ENCODE measurements around the gene PRKN. TPM values are rescaled to one million over a fixed set of nuclear protein-coding genes. Genes with fewer than 3 reads are reported as not detected.

PRKN gene
- total and polyA plus RNA-seq, 2 donors (not counting 3 experiments of a cell fraction or from before 2014, with no cell fraction given), result 0.06 TPM; not detected in 1

DNA sequence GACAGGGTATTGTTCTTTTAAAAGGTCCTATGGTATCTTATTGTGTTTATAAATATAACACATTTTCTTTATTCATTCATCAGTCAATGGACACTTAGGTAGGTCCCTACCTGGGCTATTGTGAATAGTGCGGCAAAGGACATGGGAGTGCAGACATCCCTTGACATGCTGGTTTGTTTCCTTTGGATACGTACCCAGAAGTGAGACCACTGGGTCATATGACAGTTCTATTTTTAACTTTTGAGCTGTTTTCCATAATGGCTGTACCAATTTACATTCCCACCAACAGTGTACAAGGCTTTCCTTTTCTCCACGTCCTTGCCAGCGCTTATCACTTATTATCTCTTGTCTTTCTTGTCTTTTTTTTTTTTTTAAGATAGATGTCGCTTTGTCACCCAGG is 627.5 kb downstream of the PRKN start:
- Histone ChIP-seq H2AFZ (ENCODE audit: low read depth, low read length) (no peak overlapping the region), H3K27me3 (ENCODE audit: control insufficient read depth in 2 of 2, insufficient read depth in 2 of 2, low read length in 2 of 2) (no peaks in the 10 kb centered on the region), H3K9ac (replicated peaks; ENCODE audit: extremely low read depth, insufficient read depth, low read length) (no peak overlapping the region), H3K79me2 (ENCODE audit: control insufficient read depth, insufficient read depth, low read length) (no peaks in the 10 kb centered on the region), H3K27ac (ENCODE audit: insufficient read depth, low read depth, low read length) (no peak overlapping the region), H3K9me1 (replicated peaks; ENCODE audit: control insufficient read depth, extremely low read depth, insufficient read depth, low read length) (no peaks in the 10 kb centered on the region), H3K36me3 (ENCODE audit: control insufficient read depth in 2 of 2, extremely low read depth in 1 of 2, insufficient read depth in 2 of 2, low read length in 2 of 2) (no peaks in the 10 kb centered on the region), H4K20me1 (replicated peaks; ENCODE audit: control insufficient read depth, extremely low read depth, insufficient read depth, low read length) (no peaks in the 10 kb centered on the region), H3K4me1 (ENCODE audit: control insufficient read depth, extremely low read depth, insufficient read depth, low read length) (no peaks in the 10 kb centered on the region), H3K4me2 (ENCODE audit: insufficient read depth, low read length) (no peak overlapping the region), H3K9me3 (replicated peaks; ENCODE audit: control insufficient read depth, insufficient read depth, low read length) (no peaks in the 10 kb centered on the region), H3K4me3 (replicated peaks in 1 of 3; ENCODE audit: insufficient read depth in 1 of 3, low read depth in 1 of 3, low read length in 3 of 3) (no peak overlapping the region)
- dilution Hi-C loops (cut with MboI; ENCODE audit: extremely low pct_ligation_motif_present, low sequenced_read_pairs) (no loop called here), intact Hi-C loops (cut with micrococcal nuclease) (no loop called here)
- ChIA-PET CTCF (no interaction called here), POLR2A (no interaction called here)
- no peak for FAIRE-seq
- TF ChIP-seq MYC (IDR thresholded peaks at IDR 0.05; ENCODE audit: low read depth, low read length), result no peak
- TF ChIP-seq POLR2AphosphoS5 (IDR thresholded peaks at IDR 0.05; ENCODE audit: insufficient read depth, low read depth, low read length), result no peak
- no peak for TF ChIP-seq FOS (IDR thresholded peaks at IDR 0.05; ENCODE audit: borderline replicate concordance, insufficient read depth, low read length)
- TF ChIP-seq CTCF (IDR thresholded peaks at IDR 0.05; ENCODE audit: extremely low read depth in 1 of 2, insufficient read depth in 1 of 2, low read depth in 1 of 2, low read length in 2 of 2), result no peak
- DNase-seq (ENCODE audit: low read depth, low spot score), result no peak
- no TSS peak for BruUV-seq (replicated peaks)

DNA sequence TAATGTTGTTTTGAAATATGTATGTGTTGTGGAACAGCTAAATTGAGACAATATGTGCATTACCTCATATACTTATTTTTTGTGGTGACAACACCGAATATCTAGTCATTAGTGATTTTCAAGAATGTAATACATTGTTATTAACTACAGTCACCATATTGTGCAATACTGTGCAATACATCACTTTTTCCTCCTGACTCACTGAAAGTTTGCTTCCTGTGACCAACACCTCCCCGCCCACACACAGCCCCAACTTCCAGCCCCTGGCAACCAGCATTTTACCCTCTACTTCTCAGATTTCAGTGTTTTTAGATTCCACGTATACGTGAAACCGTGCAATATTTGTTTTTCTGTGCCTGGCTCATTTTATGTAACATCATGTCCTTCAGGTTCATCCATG is 627.9 kb downstream of the PRKN start:
- no peaks in the 10 kb centered on the region for H3K9me3 ChIP-seq (replicated peaks; ENCODE audit: control insufficient read depth, insufficient read depth, low read length)
- H3K4me2 ChIP-seq (ENCODE audit: insufficient read depth, low read length), result no peak overlapping the region
- no peak for TF ChIP-seq GATA2 (IDR thresholded peaks at IDR 0.05; ENCODE audit: insufficient read depth, insufficient read length, low read depth, low read length)
- no peak for TF ChIP-seq MYC (IDR thresholded peaks at IDR 0.05; ENCODE audit: low read depth, low read length)
- TF ChIP-seq JUN (IDR thresholded peaks at IDR 0.05; ENCODE audit: borderline replicate concordance, insufficient read depth, insufficient read length, low read depth), result peak; percentile 72
- H3K9ac ChIP-seq (replicated peaks; ENCODE audit: extremely low read depth, insufficient read depth, low read length), result no peak overlapping the region
- ChIA-PET POLR2A (no interaction called here), CTCF (no interaction called here)
- no peaks in the 10 kb centered on the region for H3K4me1 ChIP-seq (ENCODE audit: control insufficient read depth, extremely low read depth, insufficient read depth, low read length)
- no peaks in the 10 kb centered on the region for H3K27me3 ChIP-seq (ENCODE audit: control insufficient read depth in 2 of 2, insufficient read depth in 2 of 2, low read length in 2 of 2)
- no peaks in the 10 kb centered on the region for H4K20me1 ChIP-seq (replicated peaks; ENCODE audit: control insufficient read depth, extremely low read depth, insufficient read depth, low read length)
- no peak overlapping the region for H3K4me3 ChIP-seq (replicated peaks in 1 of 3; ENCODE audit: insufficient read depth in 1 of 3, low read depth in 1 of 3, low read length in 3 of 3)
- H2AFZ ChIP-seq (ENCODE audit: low read depth, low read length), result no peak overlapping the region
- dilution Hi-C loops (cut with MboI; ENCODE audit: extremely low pct_ligation_motif_present, low sequenced_read_pairs), result no loop called here
- FAIRE-seq (no peak), DNase-seq (ENCODE audit: low read depth, low spot score) (no peak)
- H3K27ac ChIP-seq (ENCODE audit: insufficient read depth, low read depth, low read length), result no peak overlapping the region
- no peaks in the 10 kb centered on the region for H3K9me1 ChIP-seq (replicated peaks; ENCODE audit: control insufficient read depth, extremely low read depth, insufficient read depth, low read length)
- intact Hi-C loops (cut with micrococcal nuclease), result no loop called here
- H3K36me3 ChIP-seq (ENCODE audit: control insufficient read depth in 2 of 2, extremely low read depth in 1 of 2, insufficient read depth in 2 of 2, low read length in 2 of 2), result no peaks in the 10 kb centered on the region
- H3K79me2 ChIP-seq (ENCODE audit: control insufficient read depth, insufficient read depth, low read length), result no peaks in the 10 kb centered on the region
- BruUV-seq (replicated peaks), result no TSS peak

Data from endothelial cell of umbilical vein (primary cell).